ENCODE measurements around the gene UBE2QL1.

The UBE2QL1 gene

DNA sequence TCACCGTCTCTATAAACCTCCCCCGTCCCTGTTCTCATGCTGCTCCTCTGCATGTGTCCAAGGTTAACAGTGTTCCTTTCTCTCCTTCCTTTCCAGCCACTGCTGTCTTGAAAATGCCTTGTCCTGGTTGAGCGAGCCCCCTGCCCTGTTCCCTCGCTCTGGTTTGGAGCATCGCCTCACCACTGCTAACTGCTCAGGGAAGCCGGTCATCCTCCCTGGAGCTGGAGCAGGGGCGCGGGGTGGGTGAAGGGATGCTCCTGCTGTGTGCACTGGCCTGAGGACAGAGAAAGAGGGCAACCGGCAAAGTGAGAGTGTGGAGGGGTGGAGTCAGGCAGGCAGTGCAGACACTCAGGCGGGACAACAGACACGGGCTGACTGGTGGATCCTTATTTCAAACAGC is 19.4 kb downstream of the UBE2QL1 start:
- no peak overlapping the region for H3K4me3 ChIP-seq (replicated peaks; ENCODE audit: low read depth, low read length)
- TF ChIP-seq, protein P1, sequence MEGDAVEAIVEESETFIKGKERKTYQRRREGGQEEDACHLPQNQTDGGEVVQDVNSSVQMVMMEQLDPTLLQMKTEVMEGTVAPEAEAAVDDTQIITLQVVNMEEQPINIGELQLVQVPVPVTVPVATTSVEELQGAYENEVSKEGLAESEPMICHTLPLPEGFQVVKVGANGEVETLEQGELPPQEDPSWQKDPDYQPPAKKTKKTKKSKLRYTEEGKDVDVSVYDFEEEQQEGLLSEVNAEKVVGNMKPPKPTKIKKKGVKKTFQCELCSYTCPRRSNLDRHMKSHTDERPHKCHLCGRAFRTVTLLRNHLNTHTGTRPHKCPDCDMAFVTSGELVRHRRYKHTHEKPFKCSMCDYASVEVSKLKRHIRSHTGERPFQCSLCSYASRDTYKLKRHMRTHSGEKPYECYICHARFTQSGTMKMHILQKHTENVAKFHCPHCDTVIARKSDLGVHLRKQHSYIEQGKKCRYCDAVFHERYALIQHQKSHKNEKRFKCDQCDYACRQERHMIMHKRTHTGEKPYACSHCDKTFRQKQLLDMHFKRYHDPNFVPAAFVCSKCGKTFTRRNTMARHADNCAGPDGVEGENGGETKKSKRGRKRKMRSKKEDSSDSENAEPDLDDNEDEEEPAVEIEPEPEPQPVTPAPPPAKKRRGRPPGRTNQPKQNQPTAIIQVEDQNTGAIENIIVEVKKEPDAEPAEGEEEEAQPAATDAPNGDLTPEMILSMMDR (IDR thresholded peaks at IDR 0.05; ENCODE audit: insufficient read depth, low read length, poor library complexity, severe bottlenecking) = no peak
- no peak for DNase-seq (ENCODE audit: extremely low read depth, insufficient read length)
- no peaks in the 10 kb centered on the region for H3K36me3 ChIP-seq (ENCODE audit: control insufficient read depth, insufficient read depth, low read length)
- H3K27me3 ChIP-seq (replicated peaks; ENCODE audit: control insufficient read depth, insufficient read depth, low read length) = no peaks in the 10 kb centered on the region

DNA sequence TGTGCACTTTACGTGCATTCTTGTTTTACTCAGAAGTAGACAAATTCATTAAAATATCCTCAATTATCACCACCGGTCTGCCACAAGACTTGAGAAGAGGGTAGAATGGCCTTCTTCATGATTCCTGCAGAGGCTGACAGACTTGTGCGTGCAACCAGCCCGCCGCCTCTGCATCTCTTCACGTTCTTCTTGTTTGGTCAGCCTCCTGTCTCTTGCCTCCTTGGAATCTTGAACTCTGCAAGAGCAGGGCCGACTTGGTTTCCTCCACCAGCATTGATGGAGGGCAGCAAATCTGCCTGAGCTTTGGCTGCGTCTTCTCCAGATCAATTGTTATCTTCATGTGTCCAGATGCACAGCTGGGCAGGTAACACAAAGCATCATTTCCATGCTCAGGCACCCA is 20.2 kb downstream of the UBE2QL1 start:
- DNase-seq (ENCODE audit: extremely low read depth, insufficient read length) = no peak
- no peak overlapping the region for H3K4me3 ChIP-seq (replicated peaks; ENCODE audit: low read depth, low read length)
- no peaks in the 10 kb centered on the region for H3K27me3 ChIP-seq (replicated peaks; ENCODE audit: control insufficient read depth, insufficient read depth, low read length)
- TF ChIP-seq, protein P1 (IDR thresholded peaks at IDR 0.05; ENCODE audit: insufficient read depth, low read length, poor library complexity, severe bottlenecking) = no peak
- no peaks in the 10 kb centered on the region for H3K36me3 ChIP-seq (ENCODE audit: control insufficient read depth, insufficient read depth, low read length)

DNA sequence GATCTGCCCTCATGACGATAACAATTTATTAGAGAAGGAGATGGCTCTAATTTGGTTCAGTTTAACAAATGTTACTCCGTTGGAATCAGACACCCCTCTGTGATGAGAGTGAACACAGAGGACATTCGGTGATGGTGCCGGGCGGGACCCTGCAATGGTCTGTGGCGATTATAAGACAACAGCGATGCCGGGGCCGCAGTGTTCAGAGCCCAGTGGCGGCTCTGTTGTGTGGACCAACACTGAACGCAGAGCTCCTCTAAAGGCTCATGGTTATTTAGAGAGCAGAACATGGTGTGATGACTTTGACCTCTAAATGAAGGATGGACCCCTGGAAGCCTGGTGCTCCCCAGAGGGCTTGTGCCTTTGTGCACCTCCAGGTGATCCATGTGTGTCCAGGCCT is 21.2 kb downstream of the UBE2QL1 start:
- TF ChIP-seq, protein P1 (IDR thresholded peaks at IDR 0.05; ENCODE audit: insufficient read depth, low read length, poor library complexity, severe bottlenecking) = no peak
- H3K36me3 ChIP-seq (ENCODE audit: control insufficient read depth, insufficient read depth, low read length) = no peaks in the 10 kb centered on the region

DNA sequence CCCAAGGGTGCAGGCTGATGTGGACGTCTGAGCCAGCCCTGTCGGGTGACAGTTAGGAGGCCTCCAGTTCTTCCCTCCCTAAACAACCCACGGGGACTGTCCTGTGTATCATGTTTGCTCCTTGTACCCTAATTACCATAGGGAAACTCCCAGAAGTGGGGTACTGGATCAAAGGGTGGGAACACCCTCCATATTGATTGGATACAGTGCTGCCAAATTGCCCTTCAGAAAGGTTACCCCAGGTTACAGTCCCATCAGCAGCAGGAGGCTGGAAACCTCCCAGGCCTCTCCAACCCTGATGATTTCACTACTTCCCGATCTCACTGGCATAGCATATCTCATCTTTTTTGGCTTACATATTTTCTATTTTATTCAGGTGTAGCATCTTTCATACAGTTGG is 22.0 kb downstream of the UBE2QL1 start:
- TF ChIP-seq, protein P1 (IDR thresholded peaks at IDR 0.05; ENCODE audit: insufficient read depth, low read length, poor library complexity, severe bottlenecking) = no peak
- Histone ChIP-seq H3K36me3 (ENCODE audit: control insufficient read depth, insufficient read depth, low read length) (no peaks in the 10 kb centered on the region), H3K4me3 (replicated peaks; ENCODE audit: low read depth, low read length) (no peak overlapping the region), H3K27me3 (replicated peaks; ENCODE audit: control insufficient read depth, insufficient read depth, low read length) (no peaks in the 10 kb centered on the region)
- DNase-seq (ENCODE audit: extremely low read depth, insufficient read length) = no peak

More for the DNA sequence above, 21.2 kb downstream of the UBE2QL1 start:
- no peak for DNase-seq (ENCODE audit: extremely low read depth, insufficient read length)
- no peaks in the 10 kb centered on the region for H3K27me3 ChIP-seq (replicated peaks; ENCODE audit: control insufficient read depth, insufficient read depth, low read length)
- no peak overlapping the region for H3K4me3 ChIP-seq (replicated peaks; ENCODE audit: low read depth, low read length)

DNA sequence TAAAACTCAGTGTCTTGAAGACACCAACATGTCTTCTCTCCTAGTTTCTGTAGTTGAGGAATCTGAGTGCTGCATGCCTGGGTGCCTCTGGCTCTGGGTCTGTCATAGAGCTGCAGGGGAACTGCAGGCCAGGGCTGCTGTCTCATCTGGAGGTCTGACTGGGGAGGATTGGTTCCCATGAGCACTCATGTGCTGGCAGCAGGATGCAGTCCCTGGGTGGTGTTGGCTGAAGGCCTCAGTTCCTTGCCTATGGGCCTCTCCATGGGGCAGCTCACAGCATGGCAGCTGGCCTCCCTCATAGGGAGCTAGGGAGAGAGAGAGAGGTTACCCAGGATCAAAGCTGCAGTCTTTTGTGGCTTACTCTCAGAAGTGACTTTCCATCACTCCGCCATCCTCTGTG is 22.6 kb downstream of the UBE2QL1 start:
- H3K4me3 ChIP-seq (replicated peaks; ENCODE audit: low read depth, low read length) = no peak overlapping the region
- H3K36me3 ChIP-seq (ENCODE audit: control insufficient read depth, insufficient read depth, low read length) = no peaks in the 10 kb centered on the region
- TF ChIP-seq, protein P1 (IDR thresholded peaks at IDR 0.05; ENCODE audit: insufficient read depth, low read length, poor library complexity, severe bottlenecking) = no peak
- H3K27me3 ChIP-seq (replicated peaks; ENCODE audit: control insufficient read depth, insufficient read depth, low read length) = no peaks in the 10 kb centered on the region
- no peak for DNase-seq (ENCODE audit: extremely low read depth, insufficient read length)

DNA sequence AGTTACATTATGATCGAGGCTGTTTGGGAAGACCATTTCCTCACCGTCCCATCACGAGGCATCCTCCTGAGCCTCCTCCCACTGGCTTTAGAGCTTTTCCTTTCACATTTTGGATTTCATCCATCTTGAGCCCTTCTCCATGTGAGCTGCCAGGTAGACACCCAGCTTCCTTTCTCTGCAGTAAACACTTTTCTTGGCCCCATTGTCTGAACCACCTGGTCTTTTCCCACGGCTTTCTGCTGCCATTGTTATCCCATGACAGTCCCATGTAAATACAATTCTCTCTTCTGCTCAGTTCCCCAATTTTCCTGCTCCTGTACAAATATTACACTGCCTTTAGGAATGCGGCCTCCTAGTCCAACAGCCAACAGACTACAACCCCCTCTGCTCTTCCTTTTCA is 24.1 kb downstream of the UBE2QL1 start:
- no peak for DNase-seq (ENCODE audit: extremely low read depth, insufficient read length)

More for the DNA sequence above, 24.1 kb downstream of the UBE2QL1 start:
- Histone ChIP-seq H3K4me3 (replicated peaks; ENCODE audit: low read depth, low read length) (no peak overlapping the region), H3K27me3 (replicated peaks; ENCODE audit: control insufficient read depth, insufficient read depth, low read length) (no peaks in the 10 kb centered on the region), H3K36me3 (ENCODE audit: control insufficient read depth, insufficient read depth, low read length) (no peaks in the 10 kb centered on the region)
- TF ChIP-seq, protein P1 (IDR thresholded peaks at IDR 0.05; ENCODE audit: insufficient read depth, low read length, poor library complexity, severe bottlenecking) = no peak

All from GM06990 (cell line).